H9 (cell line): ENCODE measurements around the gene SSPN. TPM values are rescaled to one million over a fixed set of nuclear protein-coding genes. Genes with fewer than 3 reads are reported as not detected.
A peak's percentile ranks its signal among the peaks of the same experiment; 100 is the strongest.

Experiments
- DNase-seq: peaks from one replicate; pipeline ENCODE4 v3.0.0-alpha.2; 2017
- H2AFZ ChIP-seq: one replicate; pipeline ENCODE4 v1.6.1; 2013; ENCODE audit warnings: mild to moderate bottlenecking, low read length, control low read depth, moderate library complexity
- H2AK5ac ChIP-seq: 2 replicates; pipeline ENCODE4 v1.6.1; 2013; ENCODE audit warnings: low read length, control low read depth, mixed read lengths; ENCODE audit not compliant: insufficient read length
- H2BK120ac ChIP-seq: one replicate; pipeline ENCODE4 v1.6.1; 2013; ENCODE audit warnings: low read depth, mild to moderate bottlenecking, low read length, control low read depth, inconsistent platforms; ENCODE audit not compliant: poor library complexity, severe bottlenecking
- H2BK12ac ChIP-seq: 2 replicates; pipeline ENCODE4 v1.6.1; 2013; ENCODE audit warnings: low read length, control low read depth, mixed read lengths, low read depth; ENCODE audit not compliant: insufficient read length
- H2BK15ac ChIP-seq: 2 replicates; pipeline ENCODE4 v1.6.1; 2013; ENCODE audit warnings: low read depth, low read length, control low read depth
- H2BK20ac ChIP-seq: one replicate; pipeline ENCODE4 v1.6.1; 2013; ENCODE audit warnings: low read depth, mild to moderate bottlenecking, low read length, control low read depth, inconsistent platforms; ENCODE audit not compliant: poor library complexity, severe bottlenecking
- H2BK5ac ChIP-seq: 2 replicates; pipeline ENCODE4 v1.6.1; 2013; ENCODE audit warnings: low read length, control low read depth, mixed read lengths; ENCODE audit not compliant: insufficient read length
- H3K14ac ChIP-seq: 2 replicates; pipeline ENCODE4 v1.6.1; 2013; ENCODE audit warnings: low read length, control low read depth; ENCODE audit not compliant: insufficient read depth
- H3K18ac ChIP-seq: 2 replicates; pipeline ENCODE4 v1.6.1; 2013; ENCODE audit warnings: low read depth, mild to moderate bottlenecking, mixed read lengths, low read length, control low read depth; ENCODE audit not compliant: insufficient read length
- H3K23ac ChIP-seq: 2 replicates; pipeline ENCODE4 v1.6.1; 2013; ENCODE audit warnings: low read length, control low read depth, mixed read lengths, low read depth; ENCODE audit not compliant: insufficient read length
- H3K23me2 ChIP-seq: 2 replicates; pipeline ENCODE4 v1.6.1; 2013; ENCODE audit warnings: low read depth, mild to moderate bottlenecking, mixed read lengths, low read length, control low read depth; ENCODE audit not compliant: insufficient read length, poor library complexity, severe bottlenecking
- H3K27ac ChIP-seq: 2 replicates; pipeline ENCODE4 v1.5.1; 2013; ENCODE audit warnings: low read length, control low read depth, mixed read lengths, low read depth; ENCODE audit not compliant: insufficient read length
- H3K27me3 ChIP-seq: 2 replicates; pipeline ENCODE4 v1.6.1; 2013; ENCODE audit warnings: low read length, control low read depth, inconsistent platforms; ENCODE audit not compliant: insufficient read depth
- H3K4ac ChIP-seq: 2 replicates; pipeline ENCODE4 v1.6.1; 2013; ENCODE audit warnings: low read depth, mild to moderate bottlenecking, control low read depth, inconsistent platforms, low read length, moderate library complexity
- H3K4me1 ChIP-seq: 2 replicates; pipeline ENCODE4 v1.6.1; 2013; ENCODE audit warnings: low read length, control low read depth, inconsistent platforms; ENCODE audit not compliant: insufficient read depth
- H3K4me2 ChIP-seq: 2 replicates; pipeline ENCODE4 v1.6.1; 2013; ENCODE audit warnings: low read length, control low read depth, mixed read lengths; ENCODE audit not compliant: insufficient read length, insufficient read depth
- H3K56ac ChIP-seq: 2 replicates; pipeline ENCODE4 v1.6.1; 2013; ENCODE audit warnings: low read depth, mild to moderate bottlenecking, mixed read lengths, low read length, control low read depth; ENCODE audit not compliant: insufficient read length
- H3K79me1 ChIP-seq: 2 replicates; pipeline ENCODE4 v1.6.1; 2013; ENCODE audit warnings: low read depth, mild to moderate bottlenecking, moderate library complexity, low read length, control low read depth, inconsistent platforms; ENCODE audit not compliant: insufficient read depth, poor library complexity, severe bottlenecking
- H3K79me2 ChIP-seq: 2 replicates; pipeline ENCODE4 v1.6.1; 2013; ENCODE audit warnings: low read length, control low read depth, inconsistent platforms; ENCODE audit not compliant: insufficient read depth
- H3K9ac ChIP-seq: 2 replicates; pipeline ENCODE4 v1.6.1; 2013; ENCODE audit warnings: low read length, control low read depth, mixed read lengths; ENCODE audit not compliant: insufficient read length; ENCODE audit errors: extremely low read depth
- H3K9me3 ChIP-seq: one replicate; pipeline ENCODE4 v1.6.1; 2013; ENCODE audit warnings: low read depth, low read length, inconsistent platforms; ENCODE audit not compliant: control insufficient read depth
- H3T11ph ChIP-seq: one replicate; pipeline ENCODE4 v1.6.1; 2013; ENCODE audit warnings: mild to moderate bottlenecking, low read length, control low read depth, inconsistent platforms
- H4K20me1 ChIP-seq: one replicate; pipeline ENCODE4 v1.6.1; 2013; ENCODE audit not compliant: control insufficient read depth, insufficient read length, insufficient read depth
- H4K5ac ChIP-seq: 2 replicates; pipeline ENCODE4 v1.6.1; 2013; ENCODE audit warnings: low read depth, mild to moderate bottlenecking, mixed read lengths, low read length, control low read depth; ENCODE audit not compliant: insufficient read length
- H4K8ac ChIP-seq: replicated peaks from 2 replicates; pipeline ENCODE4 v1.6.1; 2013; ENCODE audit warnings: low read length, control low read depth, mixed read lengths, low read depth; ENCODE audit not compliant: insufficient read length
- H4K91ac ChIP-seq: 2 replicates; pipeline ENCODE4 v1.6.1; 2013; ENCODE audit warnings: low read depth, mild to moderate bottlenecking, moderate library complexity, mixed read lengths, low read length, control low read depth; ENCODE audit not compliant: insufficient read length
- H3K27ac Mint-ChIP-seq, 3 experiments: 2 replicates in 2 of 3; 3 replicates in 1 of 3; pipeline ENCODE4 v1.8.0; 2020 to 2021; ENCODE audit warnings: mixed read lengths in 3 of 3, mild to moderate bottlenecking in 1 of 3, moderate library complexity in 1 of 3
- H3K27me3 Mint-ChIP-seq: 2 replicates; pipeline ENCODE4 v1.8.0; 2021; ENCODE audit warnings: low read depth, mild to moderate bottlenecking, moderate library complexity, mixed read lengths
- H3K36me3 Mint-ChIP-seq, 3 experiments: 2 replicates in 2 of 3; 3 replicates in 1 of 3; pipeline ENCODE4 v1.8.0; 2020 to 2021; ENCODE audit warnings: low read depth in 3 of 3, mixed read lengths in 3 of 3; ENCODE audit not compliant: insufficient read depth in 1 of 3
- H3K4me1 Mint-ChIP-seq, 2 experiments: 2 replicates each; pipeline ENCODE4 v1.8.0; 2020; ENCODE audit warnings: mixed read lengths in 2 of 2
- H3K4me3 Mint-ChIP-seq, 2 experiments: 2 replicates in 1 of 2; 3 replicates in 1 of 2; pipeline ENCODE4 v1.8.0; 2020 to 2021; ENCODE audit warnings: mild to moderate bottlenecking in 2 of 2, mixed read lengths in 2 of 2, moderate library complexity in 1 of 2
- H3K9me3 Mint-ChIP-seq, 2 experiments: 2 replicates in 1 of 2; 3 replicates in 1 of 2; pipeline ENCODE4 v1.8.0; 2020; ENCODE audit warnings: mild to moderate bottlenecking in 2 of 2, mixed read lengths in 2 of 2, moderate library complexity in 1 of 2
- CTCF ChIP-seq: fragments of 200-600 bp; sonication (generic); conservative IDR thresholded peaks from 3 replicates; pipeline ENCODE4 v1.8.0; 2021; ENCODE audit warnings: antibody characterized with exemption, mild to moderate bottlenecking
- whole genome bisulfite sequencing: extraction: QIAGEN DNeasy Blood & Tissue Kit; methylation state at CpG from one replicate; pipeline ENCODE4 v1.1.7; 2013; ENCODE audit warnings: missing lambda C conversion rate, low lambda C conversion rate, mixed read lengths; ENCODE audit not compliant: insufficient read length; ENCODE audit errors: extremely low coverage; 5-methylcytosine and 5-hydroxymethylcytosine counted together
- total RNA-seq: library from RNA; stranded (reverse); gene quantifications from 2 replicates; pipeline ENCODE4 v1.2.1, GENCODE V29; 2021

Gene SSPN
- total RNA-seq, 1 experiment from 2014 or later = 0.81 TPM

DNA sequence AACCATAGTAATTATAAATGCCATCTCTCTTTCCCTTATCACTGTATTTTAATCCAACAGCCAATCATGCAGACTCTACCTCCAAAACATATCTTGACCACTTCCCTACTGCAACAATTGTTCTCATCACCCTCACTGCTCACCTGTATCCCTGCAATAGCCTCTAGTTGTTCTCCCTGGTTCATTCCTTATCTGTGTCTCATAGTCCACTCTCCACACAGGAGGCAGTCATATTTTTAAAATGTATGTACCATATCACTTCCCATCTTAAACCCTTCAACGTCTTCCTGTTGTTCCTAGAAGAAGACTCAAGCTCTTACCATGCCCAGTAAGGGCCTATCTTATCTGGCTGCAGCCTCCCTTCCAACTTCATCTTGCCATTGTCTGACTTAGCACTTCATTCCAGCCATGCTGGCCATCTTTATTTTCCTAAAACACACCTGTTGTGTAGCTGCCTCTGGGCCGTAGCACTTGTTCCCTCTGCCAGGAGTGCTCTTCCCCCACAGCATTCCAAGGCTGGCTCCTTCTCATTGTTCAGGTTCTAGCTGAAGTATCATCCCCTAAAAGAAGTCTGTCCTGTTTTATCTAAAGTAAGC, 42.8 kb upstream of the SSPN start:
- Histone ChIP-seq H4K20me1 (no peaks in the 10 kb centered on the region), H3K23me2 (no peaks in the 10 kb centered on the region), H2BK120ac (no peak overlapping the region), H3K18ac (no peak overlapping the region), H4K5ac (no peak overlapping the region), H3K14ac (no peak overlapping the region), H3K23ac (no peak overlapping the region), H3T11ph (no peak overlapping the region), H2BK5ac (no peak overlapping the region), H3K4ac (no peak overlapping the region), H3K4me2 (no peak overlapping the region), H3K79me1 (no peaks in the 10 kb centered on the region), H3K27ac (no peak overlapping the region), H3K9me3 (no peaks in the 10 kb centered on the region), H2AFZ (no peak overlapping the region), H2BK12ac (no peak overlapping the region), H4K91ac (no peak overlapping the region), H2BK15ac (no peak overlapping the region), H2BK20ac (no peak overlapping the region), H3K4me1 (no peaks in the 10 kb centered on the region), H3K79me2 (no peaks in the 10 kb centered on the region), H2AK5ac (no peak overlapping the region), H3K27me3 (no peaks in the 10 kb centered on the region), H3K9ac (no peak overlapping the region), H4K8ac (no peak overlapping the region), H3K56ac (no peak overlapping the region)
- Mint-ChIP-seq H3K36me3 (no peaks in the 10 kb centered on the region), H3K4me3 (no peak overlapping the region), H3K27me3 (no peaks in the 10 kb centered on the region), H3K27ac (peak overlapping the region in 1 of 3 experiments; percentile 9; a peak in 2 of 7 replicates), H3K9me3 (no peaks in the 10 kb centered on the region), H3K4me1 (peaks cover 13 to 26% of the 10 kb centered on the region in 2 experiments)
- no peak for DNase-seq
- TF ChIP-seq CTCF = no peak
- no CpG with 5 or more reads among the region's 2 CpGs for WGBS
